Measurements from ENCODE around the gene SCN4B.

GRCh38 chr11:118128310-118128709 is 24.3 kb downstream of the SCN4B start:
- TF ChIP-seq CTCF (IDR thresholded peaks at IDR 0.05; ENCODE audit: low read depth, low read length) (no peak), POLR2A (IDR thresholded peaks at IDR 0.05; ENCODE audit: extremely low read depth, insufficient read length) (no peak), MYC (IDR thresholded peaks at IDR 0.05; ENCODE audit: low read depth, low read length) (no peak)
